Activated CD8-positive, alpha-beta memory T cell treated with anti-CD3 and anti-CD28 coated beads for 48 hours (primary cell): ENCODE data around the gene NME7.
A peak's percentile ranks its signal among the peaks of the same experiment; 100 is the strongest.

Experiments used
- DNase-seq, 3 experiments: peaks; one replicate each; pipeline ENCODE4 v3.0.0-alpha.2; 2020; ENCODE audit warnings: low read depth in 2 of 3, low spot score in 2 of 3

The NME7 gene

DNA sequence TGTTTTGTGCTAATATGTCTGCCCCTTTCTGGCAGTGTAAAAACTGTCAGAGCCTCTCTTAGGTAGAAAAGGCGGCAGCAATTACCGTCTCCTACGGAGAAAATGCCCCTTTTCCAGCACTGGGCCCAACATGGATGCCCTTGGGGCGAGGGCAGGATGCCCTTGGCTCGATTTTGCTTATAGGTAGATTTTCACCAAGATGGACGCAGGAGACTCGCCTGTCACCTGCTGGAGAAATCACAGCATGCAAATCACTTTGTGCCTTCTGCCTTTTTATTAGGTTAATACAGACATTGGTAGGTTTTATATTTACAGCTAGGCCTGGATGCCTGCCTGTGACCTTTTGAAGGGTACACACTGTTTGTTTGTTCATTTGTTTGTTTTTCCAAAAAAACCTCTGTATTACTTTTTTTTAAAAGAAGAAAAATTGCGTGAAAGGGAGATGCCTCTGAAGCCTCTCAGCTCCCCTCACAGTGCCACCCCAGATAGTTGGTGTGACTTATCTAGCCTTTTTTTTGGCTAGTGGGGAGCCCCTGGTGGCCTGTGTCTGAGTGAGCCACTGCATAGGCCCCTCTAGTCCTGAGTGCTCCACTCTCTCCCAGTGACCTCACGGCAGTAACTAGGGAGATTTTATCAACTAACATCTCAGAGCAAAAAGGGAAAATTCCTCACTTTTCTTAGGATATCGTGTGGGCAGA lies 258.6 kb downstream of the NME7 start:
- DNase-seq = no peak

DNA sequence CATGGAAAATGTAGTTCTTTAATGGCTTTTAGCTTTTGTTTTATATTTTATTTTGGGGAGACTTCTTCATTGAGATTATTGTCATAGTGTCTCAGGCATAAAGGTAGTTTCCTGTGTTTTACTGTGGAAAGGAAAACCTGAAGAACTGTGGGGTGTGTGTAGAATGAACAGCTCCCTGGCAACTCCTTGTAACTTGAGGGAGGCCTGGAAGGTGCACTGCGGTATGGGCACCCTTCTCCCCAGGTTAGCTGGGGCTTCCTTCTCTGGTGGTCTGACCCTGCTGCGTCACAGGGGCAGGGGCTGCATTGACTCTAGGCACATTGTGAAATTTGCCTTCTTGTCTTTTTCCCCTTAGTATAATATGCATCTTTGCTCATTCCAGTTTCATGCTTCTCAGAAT lies 259.4 kb downstream of the NME7 start:
- DNase-seq = no peak

DNA sequence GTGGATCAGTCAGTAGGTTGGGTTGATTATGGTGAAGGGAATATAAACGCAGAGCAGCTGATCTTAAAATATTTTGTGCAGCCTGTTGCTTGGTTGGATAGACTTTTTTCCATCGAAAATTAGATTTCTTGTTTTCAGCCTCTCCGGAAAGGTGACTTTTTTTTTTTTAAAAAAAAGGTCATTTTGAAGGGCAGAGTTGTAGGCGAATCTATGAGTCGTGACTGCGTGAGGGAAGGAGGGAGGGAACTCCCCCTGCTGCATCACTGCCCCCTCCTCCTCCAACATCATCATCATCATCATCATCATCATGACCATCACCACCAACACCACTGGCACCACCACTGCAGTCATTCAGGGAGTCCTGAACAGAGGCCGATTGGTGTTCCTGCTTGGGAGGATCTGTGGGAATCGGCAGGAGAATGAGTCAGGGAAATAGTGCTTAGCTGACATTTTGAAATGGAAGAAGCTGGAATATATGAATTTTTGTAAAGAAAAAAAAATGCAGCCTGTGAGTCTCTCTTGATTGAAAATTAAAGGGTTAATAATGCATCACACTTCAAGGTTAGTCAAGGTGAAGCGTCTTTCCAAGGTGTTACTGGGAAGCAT lies 259.9 kb downstream of the NME7 start:
- no peak for DNase-seq

GRCh38 chr1:169106921-169107602 lies 260.5 kb downstream of the NME7 start:
- DNase-seq = no peak

DNA sequence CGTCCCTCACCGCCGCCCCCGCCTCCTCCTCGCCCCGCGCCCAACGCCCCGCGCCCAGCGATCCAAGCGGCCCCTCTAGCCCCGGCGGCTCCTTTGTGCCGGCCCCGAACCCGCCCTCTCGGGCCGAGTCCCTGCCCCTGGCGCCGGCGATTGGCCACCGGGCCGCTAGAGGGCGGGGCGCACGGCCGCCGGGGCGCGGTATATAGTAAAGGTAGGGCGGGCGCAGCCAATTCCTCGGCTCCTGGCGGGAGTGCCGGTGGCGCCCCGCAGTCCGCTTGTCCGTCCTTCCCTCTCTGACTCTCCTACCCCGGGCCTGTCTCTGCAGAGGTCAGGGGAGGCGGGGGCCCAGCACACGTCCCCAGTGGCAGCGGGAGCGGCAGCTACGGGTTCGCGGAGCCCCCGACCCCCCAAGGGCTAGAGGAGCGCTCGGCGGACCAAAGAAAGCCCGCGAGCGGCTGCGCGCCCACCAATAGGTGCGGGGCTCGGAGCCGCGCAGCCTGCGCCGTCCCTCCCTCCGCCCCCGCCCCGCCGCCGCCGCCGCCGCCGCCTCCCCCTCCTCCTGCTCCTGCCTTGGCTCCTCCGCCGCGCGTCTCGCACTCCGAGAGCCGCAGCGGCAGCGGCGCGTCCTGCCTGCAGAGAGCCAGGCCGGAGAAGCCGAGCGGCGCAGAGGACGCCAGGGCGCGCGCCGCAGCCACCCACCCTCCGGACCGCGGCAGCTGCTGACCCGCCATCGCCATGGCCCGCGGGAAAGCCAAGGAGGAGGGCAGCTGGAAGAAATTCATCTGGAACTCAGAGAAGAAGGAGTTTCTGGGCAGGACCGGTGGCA lies 261.3 kb downstream of the NME7 start, which contains the start of gene ATP1B1:
TSS of gene ATP1B1 (plus strand) at position 596 of the 826 bp plus-strand sequence. CDS start at position 736, 140 bp downstream.
- peak; percentile 50 to 64 (median 64) for DNase-seq

- DNase-seq = peak in 1 of 3 experiments; percentile 11
Observed at GRCh38 chr1:169105434-169106094, 262.0 kb downstream of the NME7 start.

DNA sequence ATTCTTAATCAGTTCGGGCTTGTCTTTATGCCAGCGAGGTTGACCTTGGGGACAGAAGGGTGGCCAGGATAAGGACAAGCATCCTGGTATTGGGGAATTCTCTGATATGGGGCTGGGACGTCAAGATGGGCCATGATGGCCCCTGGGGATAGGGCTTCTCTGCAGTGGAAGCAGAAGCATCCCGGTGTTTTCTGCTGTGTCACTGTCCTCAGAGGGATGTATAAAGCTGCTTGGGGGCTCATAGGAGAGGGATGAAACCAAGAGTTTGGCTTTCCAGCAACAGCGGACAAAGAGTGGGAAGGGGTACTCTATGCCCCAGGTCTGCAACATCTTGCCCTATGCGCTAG lies 262.5 kb downstream of the NME7 start:
- no peak for DNase-seq

DNA sequence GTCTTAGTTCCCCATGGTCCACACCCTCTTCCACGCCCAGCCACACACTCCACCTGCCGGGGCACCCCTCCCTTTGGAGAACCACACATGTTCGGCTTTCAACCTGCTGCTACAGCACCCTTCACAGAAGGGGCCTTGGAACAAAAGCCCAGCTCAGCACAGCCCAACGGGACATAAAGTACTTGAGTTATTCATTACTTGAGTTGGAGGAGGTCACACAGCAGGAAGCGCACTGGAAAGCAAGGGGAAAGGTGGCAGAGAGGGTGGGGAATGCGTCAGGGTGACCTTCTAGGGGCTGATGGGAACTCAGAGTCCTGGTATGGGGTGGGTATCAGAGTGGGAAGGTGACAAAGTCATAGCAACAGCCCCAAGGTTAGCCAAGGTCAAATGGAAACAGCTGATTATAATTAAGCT lies 264.1 kb downstream of the NME7 start:
- DNase-seq = no peak

GRCh38 chr1:169103002-169103401 lies 264.6 kb downstream of the NME7 start:
- DNase-seq = no peak

- no peak for DNase-seq
Observed at GRCh38 chr1:169102567-169102966, 265.0 kb downstream of the NME7 start.

DNA sequence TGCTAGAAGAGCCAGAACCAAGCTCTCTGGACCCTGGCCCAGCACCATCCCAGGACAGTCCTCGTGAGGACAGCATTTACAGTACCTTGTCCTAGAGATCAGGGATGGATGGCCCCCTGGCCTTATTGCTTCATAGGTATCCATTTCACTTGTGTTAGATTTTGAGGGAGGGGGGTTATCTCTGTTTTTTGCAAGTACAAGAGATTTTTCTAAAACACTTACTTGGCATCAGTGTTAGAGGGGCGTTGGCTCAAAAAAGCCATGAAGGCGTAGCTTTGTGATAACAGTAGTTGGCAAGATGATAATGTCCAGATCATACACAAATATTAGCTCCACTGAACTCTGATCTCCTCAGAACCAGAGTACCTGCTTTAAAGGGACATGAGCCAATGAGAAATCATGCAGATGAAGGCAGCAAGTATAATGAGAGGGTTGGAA lies 266.9 kb downstream of the NME7 start:
- DNase-seq = no peak

DNA sequence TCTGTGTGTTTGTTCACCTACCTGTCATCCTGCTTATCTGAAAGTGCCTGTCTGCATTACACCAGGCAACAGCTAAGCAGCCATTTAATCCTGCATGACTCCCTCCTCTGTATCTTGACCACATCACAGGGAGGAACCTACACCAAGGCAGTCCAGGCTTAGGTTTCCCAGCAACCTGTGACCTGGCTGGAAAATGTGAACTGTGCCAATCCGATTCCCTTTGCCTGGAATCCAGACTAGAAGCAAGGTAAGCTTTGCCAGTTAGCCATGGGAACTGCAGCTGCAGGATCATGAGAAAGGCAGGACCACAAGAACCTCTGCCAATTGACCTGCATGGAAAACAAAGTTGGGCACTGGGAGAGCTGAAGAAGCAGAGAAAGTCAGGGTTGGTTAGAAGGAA lies 267.4 kb downstream of the NME7 start:
- no peak for DNase-seq

GRCh38 chr1:169099561-169099960 lies 268.0 kb downstream of the NME7 start:
- DNase-seq = no peak

- no peak for DNase-seq
Observed at GRCh38 chr1:169098380-169098779, 269.2 kb downstream of the NME7 start.

DNA sequence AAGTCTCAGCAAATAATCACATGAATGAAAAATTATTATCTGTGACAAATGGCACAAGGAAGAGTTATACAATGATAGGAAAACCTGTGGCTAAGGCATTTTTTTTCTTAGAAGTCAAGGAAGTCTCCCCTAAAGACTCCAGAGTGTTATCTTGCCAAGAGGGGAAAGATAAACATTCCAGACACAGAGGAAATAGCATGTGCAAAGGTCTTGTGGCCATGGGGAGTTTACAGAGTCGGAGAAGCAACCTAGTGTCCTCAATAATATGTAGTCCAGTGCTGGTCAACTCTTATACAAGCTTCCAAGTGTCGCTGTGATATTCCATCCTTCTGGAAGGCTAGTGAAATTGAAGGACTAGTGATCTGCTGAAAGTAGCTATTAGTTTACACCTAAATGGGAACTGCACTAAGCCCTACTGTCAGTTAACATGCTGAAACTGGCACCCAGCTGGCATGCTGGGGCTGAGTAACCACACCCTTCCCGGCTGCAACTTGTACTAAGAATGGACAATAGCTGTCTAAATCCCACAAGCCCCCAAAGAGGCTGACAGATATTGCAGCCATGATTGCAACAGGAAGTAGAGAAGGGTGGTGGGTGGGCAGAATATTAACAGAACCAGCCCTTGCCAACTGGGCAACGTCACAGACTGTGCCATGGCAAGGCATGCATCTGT lies 272.6 kb downstream of the NME7 start:
- DNase-seq = no peak

DNA sequence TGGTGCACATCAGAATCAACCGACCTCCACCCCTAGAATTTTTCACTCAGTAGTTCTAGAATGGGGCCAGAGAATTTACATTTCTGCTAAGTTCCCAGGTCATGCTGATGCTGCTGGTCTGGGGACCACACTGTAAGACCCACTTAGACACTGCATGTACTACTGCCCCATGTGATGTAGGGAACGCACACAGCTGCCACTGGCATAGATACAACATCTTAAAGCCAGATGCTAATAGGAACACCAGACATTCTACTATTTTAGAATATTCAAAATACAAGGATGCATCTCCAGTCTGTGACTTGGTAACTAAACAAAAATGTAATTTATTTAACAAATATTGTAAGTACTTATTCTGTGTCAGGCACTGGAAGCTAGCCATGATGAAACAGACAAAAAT lies 275.2 kb downstream of the NME7 start:
- DNase-seq = no peak

DNA sequence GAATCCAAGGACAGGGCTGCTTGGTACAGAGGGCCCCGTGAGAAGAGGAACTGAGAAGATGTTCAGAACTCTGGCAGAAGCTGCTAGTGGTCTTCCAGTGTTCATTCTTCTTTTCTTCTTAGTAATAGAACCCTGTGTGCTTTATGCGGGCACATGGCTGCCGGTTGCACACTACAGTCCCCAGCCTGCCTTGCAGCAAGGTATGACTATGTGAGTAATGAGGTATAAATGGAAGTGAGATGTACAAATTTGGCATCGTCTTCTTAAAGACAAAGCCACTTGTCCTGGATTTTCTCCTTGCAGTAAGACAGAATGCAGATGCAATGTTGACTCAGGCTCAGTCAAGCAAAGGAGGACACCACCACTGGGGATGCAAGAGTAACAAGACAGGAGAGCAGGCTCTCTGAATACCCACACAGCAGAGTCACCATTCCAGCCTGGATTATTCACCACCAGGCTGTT lies 276.1 kb downstream of the NME7 start:
- DNase-seq = no peak

GRCh38 chr1:169090900-169091311 lies 276.7 kb downstream of the NME7 start:
- no peak for DNase-seq

DNA sequence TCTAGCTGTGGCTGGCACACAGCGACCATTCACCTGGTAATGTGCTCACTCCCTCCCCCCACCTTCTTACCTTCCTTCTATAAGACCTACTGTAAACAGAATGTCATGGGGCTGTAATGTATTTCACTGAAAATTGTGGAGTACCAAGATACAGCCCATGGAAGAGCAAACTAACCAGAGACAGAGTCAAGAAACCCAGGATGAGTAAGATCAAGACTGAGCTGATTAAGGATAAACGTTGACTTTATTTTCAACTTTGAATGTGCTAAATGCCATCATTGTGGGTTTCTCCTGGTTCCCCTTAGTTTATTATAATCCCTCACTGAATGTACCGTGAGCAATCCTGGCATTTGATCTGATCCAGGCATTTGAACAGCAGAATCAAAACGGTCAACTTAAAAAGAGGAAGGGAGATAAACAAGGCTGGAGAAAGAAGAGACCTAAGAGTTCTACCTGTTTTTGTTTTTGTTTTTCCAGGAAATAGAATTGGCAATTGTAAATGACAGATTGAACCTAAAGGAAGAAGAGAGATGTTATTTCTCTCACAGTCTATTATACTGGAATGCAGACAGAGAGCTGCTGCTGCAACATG lies 277.2 kb downstream of the NME7 start:
- DNase-seq = no peak

DNA sequence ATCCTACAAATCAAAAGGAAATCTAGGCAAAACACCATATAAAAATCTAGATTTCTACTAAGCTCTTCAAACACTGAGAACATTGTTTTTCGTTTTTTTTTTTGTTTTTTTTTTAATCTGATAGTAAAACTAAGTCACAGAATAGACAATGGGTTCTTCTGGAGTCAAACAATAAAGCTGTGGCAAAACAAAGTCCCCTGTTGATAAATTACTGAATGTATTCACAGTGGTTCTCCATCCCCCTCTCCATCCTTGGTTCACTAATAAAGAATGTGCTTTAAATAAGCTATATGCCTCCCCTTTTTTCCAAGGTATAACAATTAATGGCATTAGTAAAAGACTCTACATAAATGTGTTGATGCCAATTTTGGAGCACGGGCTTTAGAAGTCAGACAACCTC lies 277.8 kb downstream of the NME7 start:
- DNase-seq = no peak
